ENCODE data around the gene NIM1K. TPM values are rescaled to one million over a fixed set of nuclear protein-coding genes. Genes with fewer than 3 reads are reported as not detected.

Gene NIM1K
- total RNA-seq, 1 donor from 2014 or later = 0.67 TPM

DNA sequence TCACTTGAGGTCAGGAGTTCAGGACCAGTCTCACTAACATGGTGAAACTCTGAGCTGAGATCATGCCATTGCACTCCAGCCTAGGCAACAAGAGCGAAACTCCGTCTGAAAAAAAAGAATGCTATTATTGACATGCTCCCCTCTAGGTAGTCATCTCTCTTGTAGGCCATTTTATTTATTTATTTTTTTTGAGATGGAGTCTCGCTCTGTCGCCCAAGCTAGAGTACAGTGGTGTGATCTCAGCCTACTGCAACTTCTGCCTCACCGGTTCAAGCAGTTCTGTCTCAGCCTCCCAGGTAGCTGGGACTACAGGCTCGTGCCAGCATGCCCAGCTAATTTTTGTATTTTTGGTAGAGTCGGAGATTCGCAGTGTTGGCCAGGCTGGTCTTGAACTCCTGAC lies 20.6 kb upstream of the NIM1K start:
- DNase-seq (ENCODE audit: low spot score) = no peak
- Mint-ChIP-seq H3K27ac (ENCODE audit: unreplicated experiment) (no peak overlapping the region), H3K4me3 (ENCODE audit: unreplicated experiment) (no peak overlapping the region), H3K9me3 (ENCODE audit: low read depth) (no peaks in the 10 kb centered on the region), H3K36me3 (ENCODE audit: low read depth) (peaks cover 33% of the 10 kb centered on the region), H3K4me1 (ENCODE audit: low read depth) (no peaks in the 10 kb centered on the region), H3K27me3 (ENCODE audit: low read depth) (no peaks in the 10 kb centered on the region)
- TF ChIP-seq CTCF (IDR thresholded peaks at IDR 0.05) = no peak

GRCh38 chr5:43171926-43172325 lies 20.1 kb upstream of the NIM1K start:
- Mint-ChIP-seq H3K9me3 (ENCODE audit: low read depth) (no peaks in the 10 kb centered on the region), H3K4me1 (ENCODE audit: low read depth) (no peaks in the 10 kb centered on the region), H3K27me3 (ENCODE audit: low read depth) (no peaks in the 10 kb centered on the region), H3K27ac (ENCODE audit: unreplicated experiment) (no peak overlapping the region), H3K4me3 (ENCODE audit: unreplicated experiment) (no peak overlapping the region), H3K36me3 (ENCODE audit: low read depth) (peaks cover 31% of the 10 kb centered on the region)
- TF ChIP-seq CTCF (IDR thresholded peaks at IDR 0.05) = no peak
- no peak for DNase-seq (ENCODE audit: low spot score)

GRCh38 chr5:43172779-43173178 lies 19.2 kb upstream of the NIM1K start:
- H3K27me3 Mint-ChIP-seq (ENCODE audit: low read depth) = no peaks in the 10 kb centered on the region
- no peak overlapping the region for H3K27ac Mint-ChIP-seq (ENCODE audit: unreplicated experiment)
- no peaks in the 10 kb centered on the region for H3K9me3 Mint-ChIP-seq (ENCODE audit: low read depth)
- DNase-seq (ENCODE audit: low spot score) = no peak
- no peak for TF ChIP-seq CTCF (IDR thresholded peaks at IDR 0.05)
- H3K36me3 Mint-ChIP-seq (ENCODE audit: low read depth) = peaks cover 33% of the 10 kb centered on the region
- no peaks in the 10 kb centered on the region for H3K4me1 Mint-ChIP-seq (ENCODE audit: low read depth)
- H3K4me3 Mint-ChIP-seq (ENCODE audit: unreplicated experiment) = no peak overlapping the region

GRCh38 chr5:43174586-43174985 lies 17.4 kb upstream of the NIM1K start:
- Mint-ChIP-seq H3K36me3 (ENCODE audit: low read depth) (peaks cover 27% of the 10 kb centered on the region), H3K4me3 (ENCODE audit: unreplicated experiment) (no peak overlapping the region)
- TF ChIP-seq CTCF (IDR thresholded peaks at IDR 0.05) = no peak

DNA sequence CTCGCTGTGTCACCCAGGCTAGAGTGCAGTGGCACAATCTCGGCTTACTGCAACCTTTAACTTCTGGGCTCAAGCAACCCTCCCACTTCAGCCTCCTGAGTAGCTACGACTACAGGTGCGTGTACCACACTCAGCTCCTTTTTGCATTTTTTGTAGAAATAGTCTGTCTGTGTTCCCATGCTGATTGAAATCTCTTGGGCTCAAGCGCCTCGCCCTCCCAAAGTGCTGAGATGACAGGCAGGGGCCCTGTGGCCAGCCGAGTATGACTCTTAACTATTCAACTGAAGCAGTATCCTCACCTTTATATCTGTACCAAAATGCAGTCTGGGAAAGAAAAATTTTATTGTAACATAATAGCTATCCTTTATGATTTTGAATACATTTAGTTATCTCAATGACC lies 12.2 kb upstream of the NIM1K start:
- H3K36me3 Mint-ChIP-seq (ENCODE audit: low read depth) = peaks cover 13% of the 10 kb centered on the region
- H3K4me3 Mint-ChIP-seq (ENCODE audit: unreplicated experiment) = no peak overlapping the region
- no peaks in the 10 kb centered on the region for H3K4me1 Mint-ChIP-seq (ENCODE audit: low read depth)
- H3K9me3 Mint-ChIP-seq (ENCODE audit: low read depth) = no peaks in the 10 kb centered on the region
- no peak for TF ChIP-seq CTCF (IDR thresholded peaks at IDR 0.05)
- no peaks in the 10 kb centered on the region for H3K27me3 Mint-ChIP-seq (ENCODE audit: low read depth)
- no peak overlapping the region for H3K27ac Mint-ChIP-seq (ENCODE audit: unreplicated experiment)
- no peak for DNase-seq (ENCODE audit: low spot score)

More at GRCh38 chr5:43174586-43174985, 17.4 kb upstream of the NIM1K start:
- Mint-ChIP-seq H3K4me1 (ENCODE audit: low read depth) (no peaks in the 10 kb centered on the region), H3K27ac (ENCODE audit: unreplicated experiment) (no peak overlapping the region), H3K27me3 (ENCODE audit: low read depth) (no peaks in the 10 kb centered on the region), H3K9me3 (ENCODE audit: low read depth) (no peaks in the 10 kb centered on the region)
- DNase-seq (ENCODE audit: low spot score) = no peak

Data from chondrocyte (in vitro differentiated cells).